Cardiac muscle cell (in vitro differentiated cells and primary cell): Measurements from ENCODE around the gene YWHAH. TPM values are rescaled to one million over a fixed set of nuclear protein-coding genes. Genes with fewer than 3 reads are reported as not detected.

Source experiments
- DNase-seq, 2 donors: peaks; one replicate each; pipeline versions ENCODE4 v3.0.0 to v3.0.0-alpha.2; 2010 to 2017; ENCODE audit warnings: low read depth in 1 of 2, low spot score in 1 of 2
- H3K27ac ChIP-seq: fragments of 200-600 bp; sonication (generic); 2 replicates; pipeline ENCODE4 v1.5.1; 2016
- H3K27me3 ChIP-seq: fragments of 200-600 bp; sonication (generic); 2 replicates; pipeline ENCODE4 v1.6.0; 2016; ENCODE audit warnings: control low read depth
- H3K36me3 ChIP-seq: fragments of 200-600 bp; sonication (generic); 2 replicates; pipeline ENCODE4 v1.5.1; 2016; ENCODE audit warnings: control low read depth
- H3K4me1 ChIP-seq: fragments of 200-600 bp; sonication (generic); 2 replicates; pipeline ENCODE4 v1.8.1; 2017; ENCODE audit warnings: low read depth, mild to moderate bottlenecking, mixed run types
- H3K4me3 ChIP-seq: fragments of 200-600 bp; sonication (generic); 2 replicates; pipeline ENCODE4 v1.5.1; 2016; ENCODE audit warnings: mild to moderate bottlenecking
- H3K9me3 ChIP-seq: fragments of 200-600 bp; sonication (generic); 2 replicates; pipeline ENCODE4 v1.5.1; 2017; ENCODE audit warnings: low read depth, mild to moderate bottlenecking, control low read depth
- CTCF ChIP-seq: IDR thresholded peaks from 2 replicates; pipeline ENCODE4 v1.5.1; 2012; ENCODE audit warnings: low read depth, mild to moderate bottlenecking, low read length
- polyA plus RNA-seq: library from polyadenylated mRNA; unstranded; fragments of >200 nt; fragmentation: Nextera tagmentation; extraction: Ambion mirVana; gene quantifications from 2 replicates; pipeline ENCODE4 v1.2.1, GENCODE V29; 2016
- total RNA-seq: library from RNA; depleted of rRNA; stranded (reverse); fragments of >200 nt; gene quantifications from 2 replicates; pipeline ENCODE4 v1.2.3, GENCODE V29; 2016

YWHAH gene
- total and polyA plus RNA-seq, 2 experiments from 2014 or later, result 70.8 to 143 TPM

DNA sequence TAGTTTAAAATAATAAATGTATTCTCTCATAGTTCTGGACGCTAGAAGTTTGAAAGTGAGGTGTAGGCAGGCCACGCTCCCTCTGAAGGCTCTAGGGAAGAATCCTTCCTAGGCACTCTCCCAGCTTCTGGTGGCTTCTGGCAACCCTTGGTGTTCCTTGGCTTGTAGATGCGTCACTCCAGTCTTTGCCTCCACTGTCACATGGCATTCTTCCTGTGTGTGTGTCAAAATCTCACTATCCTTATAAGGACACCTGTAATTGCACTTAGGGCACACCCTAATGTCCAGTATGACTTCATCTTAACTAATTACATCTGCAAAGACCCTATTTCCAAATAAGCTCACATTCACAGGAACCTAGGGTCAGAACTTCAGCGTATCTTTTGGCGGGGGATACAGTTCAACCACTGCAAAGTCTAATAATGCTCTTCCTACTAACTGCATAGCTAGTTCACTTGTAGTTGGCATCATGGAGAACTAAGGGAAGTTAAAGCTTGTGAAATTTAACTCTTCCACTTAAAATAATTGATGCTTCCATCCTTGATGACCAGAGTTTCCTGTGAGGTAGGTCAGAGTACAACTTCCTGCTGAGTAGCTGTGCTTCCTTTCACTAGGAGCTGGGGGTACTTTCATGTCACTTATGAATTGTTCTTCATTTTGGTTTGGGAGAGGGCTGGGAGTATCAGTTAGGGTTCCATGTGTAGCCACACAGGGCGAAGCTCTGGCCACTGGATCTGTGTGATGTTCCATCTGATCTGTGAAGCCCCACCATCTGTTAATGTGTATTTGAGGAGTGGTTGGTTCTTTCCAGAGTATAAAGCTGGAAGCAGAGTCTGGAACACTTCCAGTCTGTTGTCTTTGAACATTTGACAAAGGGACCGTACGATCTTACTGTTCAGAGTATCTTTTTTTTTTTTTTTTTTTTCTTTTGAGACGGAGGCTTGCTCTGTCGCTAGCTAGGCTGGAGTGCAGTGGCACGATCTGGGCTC, 10.5 kb downstream of the YWHAH start:
- H3K36me3 ChIP-seq, result peaks cover 10% of the 10 kb centered on the region
- H3K27me3 ChIP-seq, result no peaks in the 10 kb centered on the region
- H3K4me3 ChIP-seq, result no peak overlapping the region
- no peak for DNase-seq
- no peak for TF ChIP-seq CTCF
- H3K4me1 ChIP-seq, result no peaks in the 10 kb centered on the region
- H3K27ac ChIP-seq, result peak overlapping the region; percentile 36
- no peaks in the 10 kb centered on the region for H3K9me3 ChIP-seq

DNA sequence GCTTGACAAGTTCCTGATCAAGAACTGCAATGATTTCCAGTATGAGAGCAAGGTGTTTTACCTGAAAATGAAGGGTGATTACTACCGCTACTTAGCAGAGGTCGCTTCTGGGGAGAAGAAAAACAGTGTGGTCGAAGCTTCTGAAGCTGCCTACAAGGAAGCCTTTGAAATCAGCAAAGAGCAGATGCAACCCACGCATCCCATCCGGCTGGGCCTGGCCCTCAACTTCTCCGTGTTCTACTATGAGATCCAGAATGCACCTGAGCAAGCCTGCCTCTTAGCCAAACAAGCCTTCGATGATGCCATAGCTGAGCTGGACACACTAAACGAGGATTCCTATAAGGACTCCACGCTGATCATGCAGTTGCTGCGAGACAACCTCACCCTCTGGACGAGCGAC, 12.0 kb downstream of the YWHAH start:
- Histone ChIP-seq H3K9me3 (no peaks in the 10 kb centered on the region), H3K4me3 (no peak overlapping the region), H3K4me1 (no peaks in the 10 kb centered on the region), H3K36me3 (peaks cover 10% of the 10 kb centered on the region), H3K27ac (no peak overlapping the region), H3K27me3 (no peaks in the 10 kb centered on the region)
- TF ChIP-seq CTCF, result no peak
- DNase-seq, result no peak

- no peak for TF ChIP-seq CTCF
- no peak overlapping the region for H3K4me3 ChIP-seq
- H3K36me3 ChIP-seq, result peaks cover 10% of the 10 kb centered on the region
- H3K4me1 ChIP-seq, result no peaks in the 10 kb centered on the region
- no peaks in the 10 kb centered on the region for H3K27me3 ChIP-seq
- no peak for DNase-seq
- no peaks in the 10 kb centered on the region for H3K9me3 ChIP-seq
- H3K27ac ChIP-seq, result no peak overlapping the region
These were observed 13.7 kb downstream of the YWHAH start for GRCh38 chr22:31957970-31958594.

GRCh38 chr22:31958625-31959239, 14.4 kb downstream of the YWHAH start:
- H3K4me3 ChIP-seq, result no peak overlapping the region
- peaks cover 10% of the 10 kb centered on the region for H3K36me3 ChIP-seq
- no peak overlapping the region for H3K27ac ChIP-seq
- no peak for TF ChIP-seq CTCF
- DNase-seq, result no peak
- no peaks in the 10 kb centered on the region for H3K27me3 ChIP-seq
- no peaks in the 10 kb centered on the region for H3K4me1 ChIP-seq
- H3K9me3 ChIP-seq, result no peaks in the 10 kb centered on the region

- no peak overlapping the region for H3K27ac ChIP-seq
- DNase-seq, result peak in 1 of 2 donors; percentile 30
- H3K27me3 ChIP-seq, result no peaks in the 10 kb centered on the region
- TF ChIP-seq CTCF, result no peak
- H3K9me3 ChIP-seq, result no peaks in the 10 kb centered on the region
- H3K4me1 ChIP-seq, result no peaks in the 10 kb centered on the region
- H3K4me3 ChIP-seq, result no peak overlapping the region
- peaks cover 10% of the 10 kb centered on the region for H3K36me3 ChIP-seq
These were observed 16.4 kb downstream of the YWHAH start for GRCh38 chr22:31960767-31961166.
